KMS-11 (cell line): ENCODE results near the gene ABL2.
A peak's percentile ranks its signal among the peaks of the same experiment; 100 is the strongest.

ENCODE experiments used
- H2AFZ ChIP-seq: fragments of 200-600 bp; sonication (generic); 2 replicates; pipeline ENCODE4 v1.6.1; 2016; ENCODE audit warnings: antibody characterized with exemption, mixed run types, low read depth
- H3K27ac ChIP-seq: fragments of 200-600 bp; sonication (generic); 2 replicates; pipeline ENCODE4 v1.6.1; 2016; ENCODE audit warnings: mild to moderate bottlenecking, mixed run types
- H3K27me3 ChIP-seq: fragments of 200-600 bp; sonication (generic); 2 replicates; pipeline ENCODE4 v1.6.1; 2017; ENCODE audit warnings: mild to moderate bottlenecking, low read depth, mixed run types, moderate library complexity; ENCODE audit not compliant: insufficient read depth
- H3K36me3 ChIP-seq: fragments of 200-600 bp; sonication (generic); 2 replicates; pipeline ENCODE4 v1.6.1; 2017; ENCODE audit warnings: mild to moderate bottlenecking, mixed run types; ENCODE audit not compliant: insufficient read depth
- H3K4me1 ChIP-seq: fragments of 200-600 bp; sonication (generic); 2 replicates; pipeline ENCODE4 v1.6.1; 2016; ENCODE audit warnings: mild to moderate bottlenecking, low read depth, mixed run types; ENCODE audit not compliant: poor library complexity, severe bottlenecking
- H3K4me2 ChIP-seq: fragments of 200-600 bp; sonication (generic); 2 replicates; pipeline ENCODE4 v1.7.0; 2016; ENCODE audit warnings: mild to moderate bottlenecking, mixed run types
- H3K4me3 ChIP-seq: fragments of 200-600 bp; sonication (generic); IDR thresholded peaks from 2 replicates; pipeline ENCODE4 v1.6.1; 2017; ENCODE audit warnings: low read depth, low read length, mixed read lengths; ENCODE audit not compliant: insufficient read depth
- H3K79me2 ChIP-seq: fragments of 200-600 bp; sonication (generic); 2 replicates; pipeline ENCODE4 v1.6.1; 2016; ENCODE audit warnings: low read depth, mixed run types; ENCODE audit not compliant: insufficient read depth
- H3K9ac ChIP-seq: fragments of 200-600 bp; sonication (generic); 2 replicates; pipeline ENCODE4 v1.6.1; 2016; ENCODE audit warnings: mild to moderate bottlenecking, mixed run types
- H4K20me1 ChIP-seq: fragments of 200-600 bp; sonication (generic); 2 replicates; pipeline ENCODE4 v1.6.1; 2016; ENCODE audit warnings: mild to moderate bottlenecking, mixed run types; ENCODE audit not compliant: insufficient read depth
- CTCF ChIP-seq: fragments of 200-600 bp; sonication (generic); conservative IDR thresholded peaks from 2 replicates; pipeline ENCODE4 v1.6.1; 2017; ENCODE audit warnings: low read depth, mild to moderate bottlenecking, antibody characterized with exemption, low read length, moderate library complexity, mixed read lengths

ABL2 gene

GRCh38 chr1:179208681-179209477, 20.6 kb downstream of the ABL2 start:
- no peak overlapping the region for H2AFZ ChIP-seq

GRCh38 chr1:179206812-179207211, 22.7 kb downstream of the ABL2 start:
- no peak for TF ChIP-seq CTCF
- Histone ChIP-seq H3K27me3 (no peaks in the 10 kb centered on the region), H2AFZ (no peak overlapping the region), H3K36me3 (no peaks in the 10 kb centered on the region), H3K27ac (no peak overlapping the region), H3K4me3 (no peak overlapping the region), H3K9ac (no peak overlapping the region), H3K4me2 (peak overlapping the region; percentile 2; the same call in 1 of the 2 replicates), H3K79me2 (peaks cover 27% of the 10 kb centered on the region; the same call in 1 of the 2 replicates), H4K20me1 (0 out of 2 replicates have a peak, but pooled peaks cover 4% of the 10 kb centered on the region), H3K4me1 (peaks cover 21% of the 10 kb centered on the region)

More at GRCh38 chr1:179208681-179209477, 20.6 kb downstream of the ABL2 start:
- Histone ChIP-seq H3K9ac (no peak overlapping the region), H3K4me1 (peaks cover 21% of the 10 kb centered on the region), H3K4me2 (no peak overlapping the region), H3K4me3 (no peak overlapping the region), H3K36me3 (no peaks in the 10 kb centered on the region), H4K20me1 (no peaks in the 10 kb centered on the region), H3K27me3 (no peaks in the 10 kb centered on the region), H3K27ac (no peak overlapping the region), H3K79me2 (peaks cover 28% of the 10 kb centered on the region; the same call in 1 of the 2 replicates)
- TF ChIP-seq CTCF: no peak

GRCh38 chr1:179205284-179205683, 24.2 kb downstream of the ABL2 start:
- peaks cover 33% of the 10 kb centered on the region; the same call in 1 of the 2 replicates for H3K79me2 ChIP-seq
- no peak for TF ChIP-seq CTCF

GRCh38 chr1:179202161-179202560, 27.3 kb downstream of the ABL2 start:
- H2AFZ ChIP-seq: no peak overlapping the region
- H3K4me1 ChIP-seq: peaks cover 30% of the 10 kb centered on the region
- 0 out of 2 replicates have a peak, but pooled peaks cover 4% of the 10 kb centered on the region for H4K20me1 ChIP-seq
- TF ChIP-seq CTCF: no peak
- H3K4me2 ChIP-seq: no peak overlapping the region
- no peak overlapping the region for H3K27ac ChIP-seq
- no peaks in the 10 kb centered on the region for H3K27me3 ChIP-seq
- no peaks in the 10 kb centered on the region for H3K36me3 ChIP-seq
- no peak overlapping the region for H3K4me3 ChIP-seq
- peaks cover 33% of the 10 kb centered on the region; the same call in 1 of the 2 replicates for H3K79me2 ChIP-seq
- no peak overlapping the region for H3K9ac ChIP-seq

More at GRCh38 chr1:179205284-179205683, 24.2 kb downstream of the ABL2 start:
- H3K36me3 ChIP-seq: no peaks in the 10 kb centered on the region
- no peak overlapping the region for H3K27ac ChIP-seq
- H3K27me3 ChIP-seq: no peaks in the 10 kb centered on the region
- H3K9ac ChIP-seq: no peak overlapping the region
- 0 out of 2 replicates have a peak, but pooled peaks cover 4% of the 10 kb centered on the region for H4K20me1 ChIP-seq
- peaks cover 27% of the 10 kb centered on the region for H3K4me1 ChIP-seq
- no peak overlapping the region for H3K4me2 ChIP-seq
- H3K4me3 ChIP-seq: no peak overlapping the region
- no peak overlapping the region for H2AFZ ChIP-seq
